H1 (cell line): ENCODE measurements around the gene ABCA13. TPM values are rescaled to one million over a fixed set of nuclear protein-coding genes. Genes with fewer than 3 reads are reported as not detected.

Experiments
- CTCF ChIA-PET: fragments of 300-600 bp; sonication (Branson Sonifier 250); formaldehyde crosslinking; loops from one replicate; lab custom pipeline; 2021; ENCODE audit not compliant: partially characterized antibody; lab: Charles Lee
- POLR2A ChIA-PET: fragments of 300-600 bp; sonication (Branson Sonifier 250); formaldehyde crosslinking; loops from one replicate; lab custom pipeline; 2021; ENCODE audit warnings: inconsistent platforms; ENCODE audit not compliant: partially characterized antibody; lab: Charles Lee
- DNase-seq, 2 experiments: peaks; one replicate each; pipeline versions ENCODE4 v3.0.0 to v3.0.0-alpha.2; 2010 to 2022; ENCODE audit warnings: low spot score in 2 of 2, low read depth in 1 of 2, mixed read lengths in 1 of 2
- FAIRE-seq: peaks from 2 replicates; lab custom pipeline; 2011; peaks lifted over from hg19 to GRCh38; lab: Jason Lieb, UNC
- H2AFZ ChIP-seq: 2 replicates; pipeline ENCODE4 v1.8.1; 2012; ENCODE audit warnings: low read length, inconsistent platforms
- H2AK5ac ChIP-seq: 2 replicates; pipeline ENCODE4 v1.6.1; 2013; ENCODE audit warnings: low read depth, low read length
- H2BK120ac ChIP-seq: replicated peaks from 2 replicates; pipeline ENCODE3; 2013; ENCODE audit warnings: low read depth, low read length, inconsistent platforms
- H2BK12ac ChIP-seq: 2 replicates; pipeline ENCODE4 v1.6.1; 2013; ENCODE audit warnings: low read depth, low read length
- H2BK15ac ChIP-seq: 2 replicates; pipeline ENCODE4 v1.6.1; 2013; ENCODE audit warnings: low read length
- H2BK20ac ChIP-seq: 2 replicates; pipeline ENCODE4 v1.6.1; 2013; ENCODE audit warnings: low read length
- H2BK5ac ChIP-seq: 2 replicates; pipeline ENCODE4 v1.6.1; 2013; ENCODE audit warnings: low read depth, low read length
- H3K14ac ChIP-seq: 2 replicates; pipeline ENCODE4 v1.6.1; 2013; ENCODE audit warnings: inconsistent platforms; ENCODE audit not compliant: insufficient read length
- H3K18ac ChIP-seq: 2 replicates; pipeline ENCODE4 v1.6.1; 2013; ENCODE audit warnings: low read length; ENCODE audit errors: extremely low read depth
- H3K23ac ChIP-seq: 2 replicates; pipeline ENCODE4 v1.6.1; 2013; ENCODE audit warnings: inconsistent platforms; ENCODE audit not compliant: insufficient read length
- H3K23me2 ChIP-seq: 2 replicates; pipeline ENCODE4 v1.6.1; 2013; ENCODE audit warnings: low read depth, low read length
- H3K27ac ChIP-seq: 2 replicates; pipeline ENCODE4 v1.6.1; 2011; ENCODE audit warnings: low read depth, low read length, inconsistent platforms
- H3K27me3 ChIP-seq, 4 experiments: replicated peaks in 1 of 4; 1 replicate in 1 of 4; 2 replicates in 3 of 4; pipeline versions ENCODE4 v1.6.1 to v1.8.1; 2011 to 2013; ENCODE audit warnings: low read length in 3 of 4, mild to moderate bottlenecking in 3 of 4, inconsistent platforms in 2 of 4, mixed read lengths in 2 of 4, moderate library complexity in 1 of 4; ENCODE audit not compliant: control insufficient read depth in 3 of 4, insufficient read depth in 3 of 4; ENCODE audit errors: extremely low read depth in 1 of 4
- H3K36me3 ChIP-seq, 4 experiments: 2 replicates each; pipeline versions ENCODE4 v1.6.1 to v1.8.1; 2011 to 2013; ENCODE audit warnings: mild to moderate bottlenecking in 4 of 4, low read length in 3 of 4, moderate library complexity in 2 of 4, control low read depth in 1 of 4, inconsistent platforms in 1 of 4; ENCODE audit not compliant: insufficient read depth in 4 of 4, control insufficient read depth in 2 of 4
- H3K4ac ChIP-seq: replicated peaks from 2 replicates; pipeline ENCODE3; 2013; ENCODE audit warnings: low read length, low read depth, mixed read lengths, inconsistent platforms; ENCODE audit not compliant: insufficient read length
- H3K4me1 ChIP-seq, 4 experiments: replicated peaks in 1 of 4; 1 replicate in 1 of 4; 2 replicates in 3 of 4; pipeline versions ENCODE4 v1.6.1 to v1.8.1; 2011 to 2013; ENCODE audit warnings: low read length in 3 of 4, inconsistent platforms in 2 of 4, mixed read lengths in 1 of 4; ENCODE audit not compliant: insufficient read depth in 4 of 4, control insufficient read depth in 3 of 4
- H3K4me2 ChIP-seq, 2 experiments: 2 replicates each; pipeline versions ENCODE4 v1.6.1 to v1.8.1; 2011 to 2013; ENCODE audit warnings: low read depth in 2 of 2, low read length in 2 of 2, control low read depth in 1 of 2, inconsistent platforms in 1 of 2, mild to moderate bottlenecking in 1 of 2; ENCODE audit not compliant: insufficient read depth in 1 of 2
- H3K4me3 ChIP-seq, 4 experiments: fragments of 200-600, 300-600 bp in 1 of 4; sonication (generic), shearing (Covaris generic), sonication (Bioruptor Twin) in 1 of 4; 2 replicates each; pipeline versions ENCODE4 v1.5.1 to v1.8.1; 2011 to 2016; ENCODE audit warnings: low read length in 4 of 4, low read depth in 3 of 4, control low read depth in 2 of 4, inconsistent platforms in 2 of 4, mild to moderate bottlenecking in 2 of 4, mixed read lengths in 1 of 4, moderate library complexity in 1 of 4; ENCODE audit not compliant: insufficient read depth in 2 of 4; ENCODE audit errors: extremely low read depth in 1 of 4
- H3K56ac ChIP-seq: replicated peaks from 2 replicates; pipeline ENCODE3; 2013; ENCODE audit warnings: low read depth, mild to moderate bottlenecking, mixed read lengths, low read length, inconsistent platforms; ENCODE audit not compliant: insufficient read length
- H3K79me1 ChIP-seq: 2 replicates; pipeline ENCODE4 v1.6.1; 2013; ENCODE audit warnings: low read depth, low read length, control low read depth
- H3K79me2 ChIP-seq, 2 experiments: 2 replicates each; pipeline versions ENCODE4 v1.6.1 to v1.8.1; 2012 to 2013; ENCODE audit warnings: low read length in 2 of 2, mild to moderate bottlenecking in 2 of 2, inconsistent platforms in 1 of 2; ENCODE audit not compliant: insufficient read depth in 2 of 2, control insufficient read depth in 1 of 2
- H3K9ac ChIP-seq, 4 experiments: replicated peaks in 1 of 4; 1 replicate in 1 of 4; 2 replicates in 3 of 4; pipeline versions ENCODE4 v1.6.1 to v1.8.1; 2011 to 2013; ENCODE audit warnings: low read depth in 3 of 4, low read length in 3 of 4, control low read depth in 2 of 4, mild to moderate bottlenecking in 2 of 4, moderate library complexity in 2 of 4, inconsistent platforms in 1 of 4; ENCODE audit errors: extremely low read depth in 1 of 4
- H3K9me3 ChIP-seq, 2 experiments: 2 replicates each; pipeline versions ENCODE4 v1.6.1 to v1.8.1; 2012 to 2013; ENCODE audit warnings: mild to moderate bottlenecking in 2 of 2, moderate library complexity in 2 of 2, control low read depth in 1 of 2, inconsistent platforms in 1 of 2, low read depth in 1 of 2, low read length in 1 of 2, mixed read lengths in 1 of 2; ENCODE audit not compliant: insufficient read depth in 2 of 2
- H4K20me1 ChIP-seq, 2 experiments: replicated peaks in 1 of 2; 2 replicates each; pipeline versions ENCODE3 to v1.8.1; 2011 to 2013; ENCODE audit warnings: inconsistent platforms in 2 of 2, low read length in 2 of 2, mild to moderate bottlenecking in 1 of 2; ENCODE audit not compliant: insufficient read depth in 2 of 2, control insufficient read depth in 1 of 2
- H4K5ac ChIP-seq: 2 replicates; pipeline ENCODE4 v1.6.1; 2013; ENCODE audit warnings: low read length, low read depth, mixed read lengths, inconsistent platforms; ENCODE audit not compliant: insufficient read length
- H4K8ac ChIP-seq: 2 replicates; pipeline ENCODE4 v1.8.0; 2013; ENCODE audit warnings: mild to moderate bottlenecking, moderate library complexity, low read length, inconsistent platforms; ENCODE audit not compliant: insufficient read depth; ENCODE audit errors: extremely low read depth
- H4K91ac ChIP-seq: replicated peaks from 2 replicates; pipeline ENCODE3; 2013; ENCODE audit warnings: low read length, mixed read lengths, inconsistent platforms; ENCODE audit not compliant: insufficient read length
- EZH2 ChIP-seq: fragments of 200-600 bp; sonication (generic); IDR thresholded peaks from 2 replicates; pipeline ENCODE4 v1.7.1; 2012; ENCODE audit warnings: low read depth, mild to moderate bottlenecking, moderate library complexity, low read length, inconsistent platforms; ENCODE audit not compliant: severe bottlenecking
- GTF2F1 ChIP-seq: IDR thresholded peaks from 2 replicates; pipeline ENCODE4 v1.6.1; 2012; ENCODE audit warnings: low read depth, low read length, improper control_type of control experiment, borderline replicate concordance
- MAFK ChIP-seq: IDR thresholded peaks from 2 replicates; pipeline ENCODE4 v1.6.1; 2012; ENCODE audit warnings: low read depth, mild to moderate bottlenecking, improper control_type of control experiment, low read length
- SP2 ChIP-seq: IDR thresholded peaks from 2 replicates; pipeline ENCODE4 v1.6.1; 2012; ENCODE audit warnings: mild to moderate bottlenecking, low read length, inconsistent platforms
- SUZ12 ChIP-seq: fragments of 200-600 bp; sonication (generic); IDR thresholded peaks from 2 replicates; pipeline ENCODE4 v1.6.1; 2012; ENCODE audit warnings: mild to moderate bottlenecking, inconsistent platforms, low read length, moderate library complexity, mixed read lengths
- ZNF274 ChIP-seq: IDR thresholded peaks from 2 replicates; pipeline ENCODE4 v1.7.0; 2012; ENCODE audit warnings: low read length, borderline replicate concordance; ENCODE audit errors: extremely low read depth
- WGBS, 2 experiments: shearing (Covaris generic) in 1 of 2; methylation state at CpG; one replicate each; pipeline versions ENCODE4 v1.1.6 to v1.1.7; 2013 to 2015; ENCODE audit warnings: low lambda C conversion rate in 2 of 2, mixed read lengths in 2 of 2, inconsistent platforms in 1 of 2, low coverage in 1 of 2, missing lambda C conversion rate in 1 of 2; ENCODE audit not compliant: insufficient replicate concordance in 2 of 2, insufficient coverage in 1 of 2, insufficient read length in 1 of 2; ENCODE audit errors: extremely low coverage in 1 of 2, missing lambda C conversion rate in 1 of 2; 5-methylcytosine and 5-hydroxymethylcytosine counted together
- polyA plus RNA-seq, 7 experiments: library from polyadenylated mRNA; depleted of rRNA in 3 of 7; stranded (reverse) in 5 of 7; unstranded in 2 of 7; fragments of >200 nt in 5 of 7; fragments of 200-250 nt in 2 of 7; gene quantifications; 1 replicate in 5 of 7; 2 replicates in 1 of 7; 4 replicates in 1 of 7; pipeline versions ENCODE4 v1.2.1 to v1.2.3, GENCODE V29; 2011 to 2013; ENCODE audit warnings: missing spikeins in 2 of 7, mixed read lengths in 2 of 7
- total RNA-seq: library from RNA; stranded (reverse); fragmentation: NEBNext Ultra II Directional; extraction: Animal tissue kit (Norgen Biotek cat#: 25700); gene quantifications from 2 replicates; pipeline ENCODE4 v1.2.1, GENCODE V29; 2021

Gene ABCA13
- total and polyA plus RNA-seq, 2 of the 8 experiments (the other 6 are each of a cell fraction or from before 2014, with no cell fraction given), result 0.07 to 0.09 TPM

DNA sequence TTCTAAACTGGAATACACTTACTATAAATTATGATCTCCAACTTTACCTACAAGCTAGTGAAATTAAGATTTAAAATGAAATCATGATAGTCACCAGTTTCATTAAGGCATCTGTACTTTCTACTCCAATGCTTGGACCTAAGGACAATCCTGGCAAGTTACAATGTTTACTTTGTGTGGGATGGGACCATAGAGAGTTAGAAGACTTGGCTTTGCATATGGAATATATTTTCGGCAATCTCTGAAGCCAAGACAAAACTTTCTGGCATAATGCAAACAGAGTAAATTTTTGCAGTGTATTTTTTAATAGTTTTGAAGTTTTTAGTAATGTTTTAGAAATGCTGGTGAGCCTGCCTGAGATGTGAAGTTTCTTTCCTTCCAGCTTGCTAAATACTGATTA, 248.9 kb downstream of the ABCA13 start:
- WGBS, 2 experiments, result 84% methylated on average over 1 of the region's 1 CpG; no CpG with 5 or more reads in 1 of the 2 experiments
- no peaks in the 10 kb centered on the region for H3K4me1 ChIP-seq
- no peak overlapping the region for H4K91ac ChIP-seq
- H3K18ac ChIP-seq, result no peak overlapping the region
- H4K5ac ChIP-seq, result no peak overlapping the region
- no peak overlapping the region for H2BK15ac ChIP-seq
- no peak overlapping the region for H2AK5ac ChIP-seq
- H3K79me2 ChIP-seq, result no peaks in the 10 kb centered on the region
- H2BK5ac ChIP-seq, result no peak overlapping the region
- CTCF ChIA-PET, result interaction anchor here (1.0 to 1.9 kb wide), 3 partner anchors 10 to 455 kb away, joined by 3 to 5 read pairs (median 4); no protein-coding TSS in a partner anchor
- H3K23me2 ChIP-seq, result no peaks in the 10 kb centered on the region; the same call in 1 of the 2 replicates
- no peak overlapping the region for H4K8ac ChIP-seq
- POLR2A ChIA-PET, result no interaction called here
- DNase-seq (no peak), FAIRE-seq (no peak)
- H3K27me3 ChIP-seq, result no peaks in the 10 kb centered on the region
- no peak overlapping the region for H3K9ac ChIP-seq
- no peak overlapping the region for H2BK20ac ChIP-seq
- H2BK12ac ChIP-seq, result no peak overlapping the region
- H3K4ac ChIP-seq, result no peak overlapping the region
- H2AFZ ChIP-seq, result no peak overlapping the region
- no peak overlapping the region for H3K14ac ChIP-seq
- no peaks in the 10 kb centered on the region for H3K79me1 ChIP-seq
- H3K27ac ChIP-seq, result no peak overlapping the region
- no peak overlapping the region for H3K23ac ChIP-seq
- H2BK120ac ChIP-seq, result no peak overlapping the region
- H3K9me3 ChIP-seq, result peaks cover 0 to 3% of the 10 kb centered on the region in 2 experiments; a peak in 1 of 4 replicates
- no peak overlapping the region for H3K4me2 ChIP-seq
- H3K56ac ChIP-seq, result no peak overlapping the region
- H4K20me1 ChIP-seq, result no peaks in the 10 kb centered on the region
- no peaks in the 10 kb centered on the region for H3K36me3 ChIP-seq
- no peak overlapping the region for H3K4me3 ChIP-seq
- no peak for TF ChIP-seq MAFK
- no peak for TF ChIP-seq SP2
- no peak for TF ChIP-seq EZH2
- no peak for TF ChIP-seq GTF2F1
- TF ChIP-seq SUZ12, result no peak
- TF ChIP-seq ZNF274, result no peak
